ENCODE data around the gene ZNF425.
"Not testable (repeated sequence)": the region's sequence is repeated elsewhere in the genome, so short reads cannot be mapped to it uniquely, and the experiment has no call there.

ZNF425 gene

DNA sequence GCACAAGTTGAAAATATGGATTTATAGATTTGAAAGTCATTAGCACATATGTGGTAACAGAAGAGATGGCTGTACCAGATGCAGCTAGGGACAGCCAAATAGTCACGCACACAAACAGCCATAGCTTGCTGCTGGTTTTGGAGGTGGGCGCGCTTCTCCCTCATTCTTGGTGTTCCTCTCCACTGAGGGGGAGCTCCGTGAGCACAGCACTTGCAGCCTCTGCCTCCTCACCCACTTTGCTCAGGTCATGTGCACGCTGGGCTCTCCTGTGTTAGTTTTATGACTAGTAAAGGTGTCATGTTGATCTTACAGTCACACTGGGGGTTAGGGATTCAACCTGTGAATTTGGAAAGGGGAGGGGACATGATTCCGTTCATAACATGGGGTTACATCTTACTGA lies 27.1 kb downstream of the ZNF425 start:
- ATAC-seq = no peak
- Mint-ChIP-seq H3K36me3 (peaks cover 5% of the 10 kb centered on the region), H3K4me1 (peaks cover 8% of the 10 kb centered on the region), H3K9me3 (no peaks in the 10 kb centered on the region), H3K4me3 (no peak overlapping the region), H3K27ac (no peak overlapping the region)
- no peak for DNase-seq (ENCODE audit: low spot score in 2 of 2)

DNA sequence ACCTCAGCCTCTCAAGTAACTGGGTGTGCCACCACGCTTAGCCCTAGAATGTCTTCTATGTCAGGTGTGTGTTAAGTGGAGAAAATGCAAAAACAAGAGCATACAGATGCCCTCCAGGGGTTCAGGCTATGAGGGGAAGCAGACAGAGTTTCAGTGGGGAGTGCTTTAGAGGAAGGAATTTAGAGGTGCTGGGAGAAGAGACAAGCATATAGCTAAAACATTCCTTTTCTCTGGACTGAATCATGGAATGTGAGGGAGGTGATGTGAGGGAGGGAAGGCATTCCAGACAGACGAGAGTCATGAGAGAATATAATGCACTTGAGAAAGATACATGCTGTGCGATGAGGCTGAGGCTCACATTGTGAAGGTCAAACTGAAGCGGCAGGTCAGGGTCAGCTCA lies 29.0 kb downstream of the ZNF425 start:
- H3K36me3 Mint-ChIP-seq = peaks cover 5% of the 10 kb centered on the region
- DNase-seq (ENCODE audit: low spot score in 2 of 2) = no peak
- H3K4me1 Mint-ChIP-seq = no peaks in the 10 kb centered on the region
- no peak overlapping the region for H3K27ac Mint-ChIP-seq
- no peak for ATAC-seq
- no peaks in the 10 kb centered on the region for H3K9me3 Mint-ChIP-seq
- H3K4me3 Mint-ChIP-seq = no peak overlapping the region

DNA sequence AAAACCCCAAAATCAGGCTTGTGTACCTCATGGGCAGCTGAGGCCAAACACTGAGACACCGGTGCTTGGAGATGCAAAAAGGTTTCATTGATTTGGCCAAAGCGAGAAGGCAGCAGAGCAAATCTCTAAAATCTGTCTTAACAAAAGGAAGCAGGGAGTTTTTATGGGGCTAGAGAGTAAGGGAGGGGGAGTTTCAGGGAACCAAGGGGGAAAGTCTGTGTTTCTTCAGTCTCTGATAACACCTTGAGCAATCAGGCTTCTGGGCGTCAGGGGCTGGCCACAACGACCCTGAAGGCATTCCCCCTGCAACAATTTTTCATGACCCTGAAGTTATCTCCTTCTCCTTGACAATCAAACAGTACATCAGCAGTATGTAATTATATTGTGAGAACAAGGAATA lies 32.9 kb downstream of the ZNF425 start:
- H3K27ac Mint-ChIP-seq = no peak overlapping the region

DNA sequence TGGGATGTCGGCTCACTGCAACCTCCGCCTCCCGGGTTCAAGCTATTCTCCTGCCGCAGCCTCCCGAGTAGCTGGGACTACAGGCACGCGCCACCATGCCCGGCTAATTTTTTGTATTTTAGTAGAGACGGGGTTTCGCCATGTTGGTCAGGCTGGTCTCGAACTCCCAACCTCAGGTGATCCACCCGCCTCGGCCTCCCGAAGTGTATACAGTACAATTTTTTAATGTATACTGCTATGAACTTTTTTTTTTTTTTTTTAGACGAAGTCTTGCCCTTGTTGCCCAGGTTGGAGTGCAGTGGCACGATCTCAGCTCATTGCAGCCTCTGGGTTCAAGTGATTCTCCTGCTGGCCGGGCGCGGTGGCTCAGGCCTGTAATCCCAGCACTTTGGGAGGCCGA lies 33.9 kb downstream of the ZNF425 start:
- peak overlapping the region; percentile 93 for H3K4me3 Mint-ChIP-seq

More for the DNA sequence above, 32.9 kb downstream of the ZNF425 start:
- Mint-ChIP-seq H3K4me3 (no peak overlapping the region), H3K36me3 (peaks cover 28% of the 10 kb centered on the region), H3K9me3 (no peaks in the 10 kb centered on the region), H3K4me1 (peaks cover 23% of the 10 kb centered on the region)
- no peak for ATAC-seq
- no peak for DNase-seq (ENCODE audit: low spot score in 2 of 2)

DNA sequence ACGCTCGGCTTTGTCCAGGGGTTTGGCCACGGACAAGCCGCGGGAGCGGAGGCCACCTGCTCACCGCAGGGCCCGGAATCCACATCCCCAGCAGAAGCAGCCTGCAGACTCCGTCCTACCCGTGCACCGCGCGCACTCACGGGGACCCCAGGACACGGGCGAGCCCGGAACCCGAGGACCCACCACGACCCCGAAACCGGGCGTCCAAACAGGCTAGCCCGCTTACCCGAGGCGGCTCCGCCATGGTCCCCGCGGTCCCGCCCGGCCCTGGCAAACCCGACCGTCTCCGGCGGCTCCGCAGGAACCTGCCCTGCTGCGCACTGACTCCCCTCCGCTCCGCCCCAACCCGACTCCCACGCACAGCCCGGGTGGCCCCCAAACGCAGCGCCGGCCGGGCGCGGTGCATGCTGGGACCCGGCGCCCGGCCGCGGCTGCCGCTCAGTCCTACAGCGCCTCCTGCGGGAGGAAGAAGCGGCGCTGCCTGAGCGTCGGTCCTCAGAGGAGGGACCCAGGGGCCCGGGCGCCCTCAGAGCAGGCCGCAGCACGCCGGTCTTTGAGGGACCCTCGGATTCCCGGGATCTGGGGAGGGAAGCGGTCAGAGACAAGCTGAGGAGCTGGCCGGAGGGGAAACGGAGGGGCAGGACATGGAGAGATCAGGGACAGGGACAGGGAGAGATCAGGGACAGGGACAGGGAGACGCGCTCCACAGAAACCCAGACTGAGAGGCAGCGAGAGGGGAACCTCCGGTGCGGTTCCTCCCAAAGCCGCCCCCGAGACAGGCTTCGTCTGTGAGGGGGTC lies 35.5 kb downstream of the ZNF425 start, which contains the start of gene ZNF786:
TSS of gene ZNF786 (minus strand) at position 322 of the 799 bp plus-strand sequence. CDS start at position 244, 78 bp downstream.
- DNase-seq (ENCODE audit: low spot score in 2 of 2) = peak; percentile 95
- Mint-ChIP-seq H3K27ac (peak within 1 kb of the TSS; percentile 98), H3K9me3 (no peaks in the 10 kb centered on the region), H3K36me3 (peaks cover 33% of the 10 kb centered on the region), H3K4me1 (peaks cover 38% of the 10 kb centered on the region), H3K4me3 (peak within 1 kb of the TSS; percentile 93)
- peak; percentile 91 for ATAC-seq

More for the DNA sequence above, 33.9 kb downstream of the ZNF425 start:
- H3K27ac Mint-ChIP-seq; ATAC-seq; DNase-seq (ENCODE audit: low spot score in 2 of 2); H3K9me3 Mint-ChIP-seq: not testable (repeated sequence)
- peaks cover 29% of the 10 kb centered on the region for H3K4me1 Mint-ChIP-seq
- peaks cover 33% of the 10 kb centered on the region for H3K36me3 Mint-ChIP-seq

DNA sequence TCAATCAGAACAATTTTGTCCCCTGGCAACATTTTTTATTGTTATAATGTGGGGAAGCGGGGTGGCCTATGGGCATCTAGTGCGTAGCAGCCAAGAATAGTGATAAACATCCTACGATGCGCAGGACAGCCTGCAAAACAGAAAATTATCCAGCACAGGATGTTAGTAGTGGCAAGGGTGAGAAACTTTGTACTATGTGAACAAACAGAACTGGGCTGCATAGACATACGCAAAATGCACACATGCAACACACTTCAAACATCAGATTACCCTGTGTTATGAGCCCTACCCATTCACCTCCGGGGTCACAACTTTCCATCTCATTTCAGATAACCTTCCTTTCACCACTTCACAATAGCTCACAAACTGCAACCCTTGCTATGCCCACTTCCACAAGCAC lies 38.7 kb downstream of the ZNF425 start:
- H3K27ac Mint-ChIP-seq = no peak overlapping the region

DNA sequence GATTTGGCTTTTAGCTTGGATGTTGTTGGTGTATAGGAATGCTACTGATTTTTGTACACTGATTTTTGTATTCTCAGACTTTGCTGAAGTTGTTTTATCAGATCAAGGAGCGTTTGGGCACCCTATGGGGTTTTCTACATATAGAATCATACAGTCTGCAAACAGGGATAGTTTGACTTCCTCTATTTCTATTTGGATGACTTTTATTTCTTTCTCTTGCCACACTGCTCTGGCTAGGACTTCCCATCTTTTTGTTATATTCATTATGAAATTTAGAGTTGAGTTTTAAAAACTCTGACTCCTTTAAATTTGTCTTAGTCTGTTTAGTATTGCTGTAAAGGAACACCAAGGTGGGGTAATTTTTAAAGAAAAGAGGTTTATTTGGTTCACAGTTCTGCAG lies 40.3 kb downstream of the ZNF425 start:
- no peak overlapping the region for H3K27ac Mint-ChIP-seq

More for the DNA sequence above, 38.7 kb downstream of the ZNF425 start:
- H3K36me3 Mint-ChIP-seq = peaks cover 36% of the 10 kb centered on the region
- DNase-seq (ENCODE audit: low spot score in 2 of 2) (no peak), ATAC-seq (no peak)
- H3K4me3 Mint-ChIP-seq = no peak overlapping the region
- peaks cover 38% of the 10 kb centered on the region for H3K4me1 Mint-ChIP-seq
- no peaks in the 10 kb centered on the region for H3K9me3 Mint-ChIP-seq

DNA sequence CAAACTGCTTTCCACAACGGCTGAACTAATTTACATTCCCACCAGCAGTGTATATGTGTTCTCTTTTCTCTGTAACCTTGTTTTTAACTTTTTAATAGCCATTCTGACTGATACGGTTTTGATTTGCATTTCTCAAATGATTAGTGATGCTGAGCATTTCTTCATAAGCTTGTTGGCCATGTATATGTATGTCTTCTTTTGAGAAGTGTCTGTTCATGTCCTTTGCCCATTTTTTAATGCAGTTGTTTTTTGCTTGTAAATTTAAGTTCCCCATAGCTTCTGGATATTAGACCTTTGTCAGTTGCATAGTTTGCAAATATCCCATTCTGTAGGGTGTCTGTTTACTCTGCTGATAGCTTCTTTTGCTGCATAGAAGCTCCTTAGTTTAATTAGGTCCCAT lies 41.7 kb downstream of the ZNF425 start:
- Mint-ChIP-seq H3K36me3 (peaks cover 26% of the 10 kb centered on the region), H3K27ac (no peak overlapping the region), H3K4me3 (no peak overlapping the region), H3K4me1 (peaks cover 19% of the 10 kb centered on the region), H3K9me3 (no peaks in the 10 kb centered on the region)
- no peak for ATAC-seq
- no peak for DNase-seq (ENCODE audit: low spot score in 2 of 2)

More for the DNA sequence above, 40.3 kb downstream of the ZNF425 start:
- Mint-ChIP-seq H3K4me3 (no peak overlapping the region), H3K9me3 (no peaks in the 10 kb centered on the region), H3K36me3 (peaks cover 29% of the 10 kb centered on the region), H3K4me1 (peaks cover 31% of the 10 kb centered on the region)
- no peak for ATAC-seq
- no peak for DNase-seq (ENCODE audit: low spot score in 2 of 2)

DNA sequence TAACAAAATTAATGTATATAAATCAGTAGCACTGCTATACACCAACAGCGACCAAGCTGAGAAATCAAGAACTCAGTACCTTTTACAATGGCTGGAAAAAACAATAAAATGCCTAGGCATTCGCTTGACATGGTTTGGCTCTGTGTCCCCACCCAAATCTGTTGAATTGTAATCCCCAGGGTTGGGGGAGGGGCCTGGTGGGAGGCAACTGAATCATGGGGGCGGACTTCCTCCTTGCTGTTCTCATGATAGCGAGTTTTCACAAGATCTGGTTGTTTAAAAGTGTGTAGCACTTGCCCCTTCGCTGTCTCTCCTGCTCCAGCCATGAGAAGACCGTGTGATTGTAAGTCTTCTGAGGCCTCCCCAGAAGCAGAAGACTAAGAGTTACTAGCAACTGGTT lies 44.2 kb downstream of the ZNF425 start:
- Mint-ChIP-seq H3K27ac (no peak overlapping the region), H3K36me3 (peaks cover 31% of the 10 kb centered on the region), H3K9me3 (no peaks in the 10 kb centered on the region), H3K4me1 (peaks cover 9% of the 10 kb centered on the region), H3K4me3 (no peak overlapping the region)
- DNase-seq (ENCODE audit: low spot score in 2 of 2) (no peak), ATAC-seq (no peak)

DNA sequence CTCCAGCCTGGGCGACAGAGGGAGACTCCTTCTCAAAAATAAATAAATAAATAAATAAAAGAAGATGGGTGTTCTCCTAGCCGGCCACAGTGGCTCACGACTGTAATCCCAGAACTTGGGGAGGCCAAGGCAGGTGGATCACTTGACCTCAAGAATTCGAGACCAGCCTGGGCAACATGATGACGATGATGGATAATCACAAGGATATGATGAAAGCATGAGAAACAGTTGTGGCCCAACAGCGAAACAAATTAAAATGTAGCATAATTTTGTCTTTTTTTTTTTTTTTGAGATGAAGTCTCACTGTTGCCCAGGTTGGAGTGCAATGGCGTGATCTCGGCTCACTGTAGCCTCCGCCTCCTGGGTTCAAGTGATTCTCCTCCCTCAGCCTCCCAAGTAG lies 48.5 kb downstream of the ZNF425 start:
- no peaks in the 10 kb centered on the region for H3K4me1 Mint-ChIP-seq
- peaks cover 46% of the 10 kb centered on the region for H3K36me3 Mint-ChIP-seq
- H3K4me3 Mint-ChIP-seq = no peak overlapping the region
- DNase-seq (ENCODE audit: low spot score in 2 of 2) (no peak), ATAC-seq (no peak)
- no peak overlapping the region for H3K27ac Mint-ChIP-seq
- H3K9me3 Mint-ChIP-seq = no peaks in the 10 kb centered on the region

DNA sequence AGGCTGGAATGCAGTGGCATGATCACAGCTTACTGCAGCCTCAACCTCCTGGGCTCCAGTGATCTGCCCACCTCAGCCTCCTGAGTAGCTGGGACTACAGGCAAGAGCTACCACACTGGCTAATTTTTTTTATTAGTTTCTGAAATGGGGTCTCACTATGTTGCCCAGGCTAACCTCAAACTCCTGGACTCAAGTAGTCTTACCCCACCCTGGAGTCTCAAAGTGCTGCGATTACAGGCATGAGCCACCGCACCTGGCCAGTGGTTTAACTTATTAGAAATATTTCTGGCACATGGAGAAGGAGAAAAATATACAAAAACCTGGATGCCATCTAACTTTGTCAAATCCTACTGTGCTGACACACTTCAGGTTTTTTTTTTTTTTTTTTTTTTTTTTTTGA lies 50.8 kb downstream of the ZNF425 start:
- H3K27ac Mint-ChIP-seq = no peak overlapping the region
- H3K9me3 Mint-ChIP-seq = no peaks in the 10 kb centered on the region
- H3K36me3 Mint-ChIP-seq = peaks cover 65% of the 10 kb centered on the region
- H3K4me1 Mint-ChIP-seq = peaks cover 7% of the 10 kb centered on the region
- ATAC-seq = no peak
- no peak for DNase-seq (ENCODE audit: low spot score in 2 of 2)
- no peak overlapping the region for H3K4me3 Mint-ChIP-seq

DNA sequence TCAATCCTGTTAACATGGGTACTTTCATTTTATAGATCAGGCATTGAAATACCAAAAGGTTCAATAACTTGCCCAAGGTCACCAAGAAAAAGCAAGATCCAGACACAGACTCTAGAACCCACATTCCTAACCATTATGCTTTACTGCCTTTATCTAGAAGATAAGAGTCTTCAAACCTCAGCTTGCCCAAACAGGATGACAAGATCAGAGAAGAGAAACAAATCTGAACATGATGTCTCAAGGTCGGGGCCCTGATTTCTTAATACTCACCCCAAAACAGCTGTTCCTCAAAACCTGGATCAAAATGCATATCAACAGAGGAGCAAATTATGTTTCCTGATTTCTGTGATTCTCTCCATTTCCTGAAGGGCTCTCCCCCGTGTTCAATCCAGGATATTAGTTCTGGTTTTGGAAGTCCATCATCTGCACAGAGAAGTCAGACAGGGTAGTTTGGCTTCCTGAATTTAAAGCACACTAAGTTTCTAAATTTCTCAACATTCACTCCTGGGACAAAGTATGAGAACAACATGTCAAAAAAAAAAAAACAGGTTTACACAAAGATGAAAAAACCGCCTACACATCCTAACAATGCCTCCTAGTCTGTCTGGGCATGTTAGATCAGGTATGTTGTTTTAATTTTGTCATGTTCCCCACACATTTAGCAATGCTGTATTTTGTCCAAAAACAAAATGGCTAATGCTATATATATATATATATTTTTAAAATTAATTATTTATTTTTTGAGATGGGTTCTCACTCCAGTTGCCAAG lies 51.8 kb downstream of the ZNF425 start:
- Mint-ChIP-seq H3K9me3 (no peaks in the 10 kb centered on the region), H3K27ac (no peak overlapping the region), H3K36me3 (peaks cover 69% of the 10 kb centered on the region), H3K4me3 (no peak overlapping the region), H3K4me1 (peaks cover 7% of the 10 kb centered on the region)
- ATAC-seq (no peak), DNase-seq (ENCODE audit: low spot score in 2 of 2) (no peak)

DNA sequence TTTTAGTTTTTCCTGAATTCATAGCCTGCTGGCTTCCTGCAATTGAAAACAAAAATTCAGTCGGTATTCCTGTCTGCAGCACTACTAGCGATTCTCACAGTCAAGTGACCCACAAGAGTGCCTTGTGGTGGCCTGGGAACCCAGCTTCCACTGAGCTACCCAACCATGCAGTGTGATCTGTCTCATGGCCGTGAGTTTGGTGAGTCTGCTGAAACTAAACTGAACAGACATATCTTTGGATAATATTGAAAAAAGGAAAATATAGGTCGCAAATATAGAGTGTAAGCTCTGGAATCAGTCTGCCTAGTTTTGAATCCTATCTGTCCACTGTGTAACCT lies 53.7 kb downstream of the ZNF425 start:
- Mint-ChIP-seq H3K4me1 (peaks cover 7% of the 10 kb centered on the region), H3K27ac (peak overlapping the region; percentile 81), H3K4me3 (peak overlapping the region; percentile 64), H3K9me3 (no peaks in the 10 kb centered on the region), H3K36me3 (peaks cover 73% of the 10 kb centered on the region)
- ATAC-seq (no peak), DNase-seq (ENCODE audit: low spot score in 2 of 2) (no peak)

DNA sequence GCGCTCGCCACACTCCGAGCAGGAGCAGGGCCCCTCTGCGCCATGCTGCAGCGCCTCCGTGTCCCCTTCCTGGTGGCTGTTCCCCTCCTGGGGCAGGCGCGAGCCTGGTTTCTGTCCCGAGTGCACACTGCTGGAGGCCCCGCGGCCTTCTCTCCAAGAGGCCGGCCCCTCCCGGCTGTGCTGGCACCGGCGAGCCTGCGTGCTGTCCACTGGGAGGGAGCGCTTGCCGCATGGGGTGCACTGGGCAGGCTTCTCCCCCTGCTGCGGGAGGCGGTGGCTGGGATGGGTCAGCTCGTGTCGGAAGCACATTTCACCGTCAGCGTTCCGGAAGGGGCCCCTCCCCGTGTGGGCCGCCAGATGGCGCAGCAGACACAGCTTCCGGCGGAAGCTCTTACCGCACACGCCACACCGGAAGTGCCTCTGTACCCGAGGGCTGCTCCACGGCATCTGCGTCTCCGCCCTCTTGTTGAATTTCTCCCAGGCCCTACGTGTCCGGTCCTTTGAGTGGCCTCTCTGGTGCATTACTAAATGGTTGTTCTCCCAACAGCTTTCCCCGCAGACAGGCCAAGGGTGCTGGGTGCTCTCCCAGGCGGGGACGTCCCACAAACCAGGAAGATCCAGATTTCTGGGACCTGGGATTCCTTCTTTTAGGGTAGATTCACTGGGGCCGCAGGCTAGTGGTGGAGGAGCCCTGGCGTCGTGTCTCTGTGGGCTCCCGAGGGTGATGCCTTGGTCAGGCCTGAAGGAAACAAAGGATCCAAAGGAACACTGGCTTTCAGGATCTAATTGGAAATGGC lies 54.3 kb downstream of the ZNF425 start:
- Mint-ChIP-seq H3K27ac (peak overlapping the region; percentile 81), H3K36me3 (peaks cover 72% of the 10 kb centered on the region), H3K9me3 (no peaks in the 10 kb centered on the region)

DNA sequence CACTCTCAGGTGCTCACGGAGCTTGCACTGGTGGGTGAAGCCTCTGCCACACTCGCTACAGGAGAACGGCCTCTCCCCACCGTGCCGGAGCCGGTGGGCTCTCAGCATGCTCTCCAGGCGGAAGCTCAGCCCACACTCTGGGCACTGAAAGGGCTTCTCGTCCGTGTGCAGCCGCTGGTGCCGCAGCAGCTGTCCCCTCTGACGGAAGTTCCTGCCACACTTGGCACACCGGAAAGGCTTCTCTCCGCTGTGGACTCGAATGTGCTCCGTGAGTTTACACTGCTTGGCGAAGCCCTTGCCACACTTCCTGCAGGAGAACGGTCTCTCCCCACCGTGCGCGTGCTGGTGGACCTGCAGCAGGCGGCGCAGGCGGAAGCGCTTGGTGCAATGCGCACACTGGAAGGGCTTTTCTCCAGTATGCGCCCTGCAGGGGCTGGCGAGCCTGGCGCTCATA lies 54.9 kb downstream of the ZNF425 start:
- Mint-ChIP-seq H3K27ac (no peak overlapping the region), H3K36me3 (peaks cover 66% of the 10 kb centered on the region), H3K9me3 (no peaks in the 10 kb centered on the region), H3K4me1 (peaks cover 7% of the 10 kb centered on the region), H3K4me3 (peak overlapping the region; percentile 64)
- DNase-seq (ENCODE audit: low spot score in 2 of 2) (no peak), ATAC-seq (peak; percentile 8)

More for the DNA sequence above, 54.3 kb downstream of the ZNF425 start:
- DNase-seq (ENCODE audit: low spot score in 2 of 2) (peak; percentile 40 to 72), ATAC-seq (peak; percentile 93)
- peak overlapping the region; percentile 64 for H3K4me3 Mint-ChIP-seq
- peaks cover 7% of the 10 kb centered on the region for H3K4me1 Mint-ChIP-seq
